ENCODE data around the gene BSDC1.

- TF ChIP-seq POLR2AphosphoS5 (IDR thresholded peaks at IDR 0.05), result no peak
- TF ChIP-seq CTCF (IDR thresholded peaks at IDR 0.05 in 8 of 11, conservative IDR thresholded peaks at IDR 0.05 in 3 of 11), result no peak
- no peak for TF ChIP-seq POLR2A (IDR thresholded peaks at IDR 0.05)
Observed at GRCh38 chr1:32426489-32427255, 32.4 kb upstream of the BSDC1 start.
